Stimulated activated CD8-positive, alpha-beta memory T cell treated with anti-CD3 and anti-CD28 coated beads, Interleukin-12 subunit alpha, Interleukin-12 subunit beta, amount 100 ng/mL, for 24 hours (primary cell): ENCODE measurements around the gene KATNAL1.

Experiments used
- DNase-seq: peaks from one replicate; pipeline ENCODE4 v3.0.0-alpha.2; 2020; ENCODE audit errors: extremely low read depth

KATNAL1 gene

DNA sequence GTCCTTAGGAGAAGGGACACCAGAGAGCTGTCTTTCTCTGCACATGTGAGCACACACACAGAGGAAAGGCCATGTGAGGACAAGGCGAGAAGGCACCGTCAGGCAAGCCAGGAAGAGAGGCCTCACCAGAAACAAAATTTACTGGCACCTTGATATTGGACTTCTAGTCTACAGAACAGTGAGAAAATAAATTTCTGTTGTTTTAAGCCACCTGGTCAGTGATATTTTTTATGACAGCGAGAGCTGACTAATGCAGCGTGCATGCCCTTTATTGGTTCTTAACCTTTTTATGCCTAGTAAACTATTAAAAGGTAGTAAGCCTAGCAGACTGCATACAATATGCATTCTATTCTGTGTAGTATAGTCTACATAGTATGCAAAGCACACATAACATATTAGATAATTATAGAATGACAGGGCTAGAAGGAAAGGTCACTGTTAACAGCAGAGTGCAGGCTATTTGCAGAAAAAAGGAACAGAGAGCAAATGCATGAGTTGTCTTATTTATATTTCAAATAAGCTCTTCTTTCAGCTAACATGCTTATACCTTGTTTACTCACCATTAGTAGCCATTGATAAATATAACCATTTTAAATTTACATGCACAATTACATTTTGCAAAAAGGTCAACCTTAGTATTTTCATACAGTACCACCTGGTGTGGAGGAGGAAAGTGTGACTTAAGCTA is 25.2 kb upstream of the KATNAL1 start:
- DNase-seq = no peak

DNA sequence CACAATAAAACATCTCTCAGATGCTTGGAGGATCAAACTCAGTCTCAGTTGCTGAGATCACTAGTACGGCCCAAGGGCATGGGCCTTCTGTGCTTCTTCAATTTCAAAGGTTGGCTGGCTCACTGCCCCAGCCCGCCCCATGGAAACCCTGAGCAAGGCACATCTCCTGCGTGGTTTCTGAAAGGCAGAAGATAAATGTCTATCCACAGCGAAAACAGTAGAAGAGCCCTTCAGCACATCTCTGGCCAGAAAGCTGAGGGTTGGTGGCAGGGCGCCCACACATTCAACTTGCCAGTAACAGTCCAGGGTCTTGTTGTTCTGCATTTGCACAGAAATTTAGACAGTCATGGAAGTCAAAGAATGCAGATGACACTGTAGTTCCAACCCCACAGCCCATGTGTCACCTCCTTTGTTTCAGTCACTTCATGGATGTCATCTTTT is 24.0 kb upstream of the KATNAL1 start:
- DNase-seq = no peak

DNA sequence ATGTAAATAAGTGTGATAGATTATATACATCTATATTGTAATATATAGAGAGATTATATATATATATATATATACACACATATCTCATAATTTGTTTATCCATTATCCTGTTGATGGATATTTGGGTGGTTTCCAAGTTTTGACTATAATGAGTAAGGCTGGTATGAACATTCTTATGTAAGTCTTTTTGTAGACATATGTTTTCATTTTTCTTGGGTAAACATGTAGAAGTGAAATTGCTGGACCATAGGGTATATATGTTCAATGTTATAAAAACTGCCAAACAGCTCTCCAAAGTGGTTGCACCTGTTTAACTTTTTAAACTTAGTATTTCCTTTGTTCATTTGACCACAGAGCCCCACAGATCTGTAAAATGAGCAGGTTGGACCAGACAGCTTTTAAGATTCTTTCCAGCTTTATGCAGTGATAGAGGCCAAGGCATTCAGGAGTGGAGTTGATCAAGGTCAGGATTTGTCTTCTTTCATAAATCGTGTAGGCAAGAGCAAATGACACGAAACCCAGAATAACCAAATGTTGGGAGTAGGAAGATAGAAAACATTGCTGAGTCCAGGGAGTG is 21.7 kb upstream of the KATNAL1 start:
- no peak for DNase-seq

DNA sequence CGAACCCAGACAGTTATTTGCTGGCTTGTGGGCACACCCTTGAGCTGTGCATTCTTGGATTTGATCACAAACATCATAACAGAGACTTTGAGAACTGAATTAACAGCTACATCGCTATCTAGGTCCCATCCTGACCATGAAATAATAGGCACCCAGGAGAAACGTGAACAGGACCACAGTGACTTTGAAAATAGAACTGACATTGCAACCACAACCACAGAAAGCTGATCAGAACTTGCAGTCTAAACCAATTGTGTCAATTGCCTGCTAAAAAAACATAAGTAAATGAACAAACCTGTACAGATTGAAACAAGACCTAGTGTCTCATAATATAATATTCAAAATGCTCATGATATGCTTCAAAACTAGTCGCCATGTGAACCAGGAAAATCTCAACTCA is 18.3 kb upstream of the KATNAL1 start:
- no peak for DNase-seq

DNA sequence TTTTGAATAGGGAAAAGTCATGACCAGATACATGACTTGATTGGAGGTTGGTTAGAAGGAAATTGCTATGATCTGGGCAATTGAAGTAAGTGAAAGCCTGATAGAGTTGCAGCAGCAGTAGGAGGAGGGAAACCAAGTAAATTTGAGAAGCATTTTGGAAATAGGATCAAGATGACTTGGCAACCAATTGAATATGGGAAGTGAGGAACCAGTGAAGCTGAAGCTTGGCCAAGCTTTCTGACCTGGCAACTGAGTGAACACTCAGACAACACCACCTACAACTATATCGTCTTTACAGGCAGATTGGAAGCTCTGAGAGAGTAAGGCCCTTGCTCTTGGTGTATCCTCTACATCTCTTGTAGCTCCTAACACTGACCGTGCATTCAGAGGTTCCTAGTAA is 16.2 kb upstream of the KATNAL1 start:
- DNase-seq = no peak

DNA sequence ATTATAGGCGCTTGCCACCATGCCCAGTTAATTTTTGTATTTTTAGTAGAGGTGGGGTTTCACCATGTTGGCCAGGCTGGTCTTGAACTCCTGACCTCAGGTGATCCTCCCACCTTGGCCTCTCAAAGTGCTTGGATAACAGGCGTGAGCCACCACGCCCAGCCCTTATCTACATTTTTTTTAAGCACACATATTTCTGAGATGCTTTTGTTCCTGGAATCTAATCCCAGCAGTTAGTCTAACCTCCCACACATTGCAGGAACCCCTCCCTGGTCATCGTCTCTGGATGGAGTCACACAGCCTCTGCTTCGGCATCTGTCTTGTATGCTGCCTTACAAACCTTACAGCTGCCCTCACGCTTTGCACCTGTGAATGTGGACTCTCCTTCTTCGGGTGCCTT is 15.1 kb upstream of the KATNAL1 start:
- no peak for DNase-seq

DNA sequence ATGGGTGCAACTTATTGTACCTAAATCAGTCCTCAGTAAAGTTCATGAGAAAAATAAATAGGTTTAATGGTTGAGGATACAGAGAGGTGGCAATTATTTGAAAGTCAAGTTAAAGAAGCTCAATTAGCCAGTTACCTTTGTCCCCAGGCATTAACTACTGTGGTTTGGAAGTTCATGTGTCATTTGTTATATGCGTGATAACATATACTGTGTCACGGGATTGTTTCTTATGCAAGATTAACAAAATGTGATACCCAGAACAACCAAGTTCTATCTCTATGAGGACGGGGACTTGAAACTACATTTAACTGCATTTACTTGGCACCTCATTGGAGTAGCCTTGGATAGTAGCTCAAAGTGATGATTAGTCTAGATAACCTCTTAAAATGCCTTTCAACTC is 13.9 kb upstream of the KATNAL1 start:
- no peak for DNase-seq

DNA sequence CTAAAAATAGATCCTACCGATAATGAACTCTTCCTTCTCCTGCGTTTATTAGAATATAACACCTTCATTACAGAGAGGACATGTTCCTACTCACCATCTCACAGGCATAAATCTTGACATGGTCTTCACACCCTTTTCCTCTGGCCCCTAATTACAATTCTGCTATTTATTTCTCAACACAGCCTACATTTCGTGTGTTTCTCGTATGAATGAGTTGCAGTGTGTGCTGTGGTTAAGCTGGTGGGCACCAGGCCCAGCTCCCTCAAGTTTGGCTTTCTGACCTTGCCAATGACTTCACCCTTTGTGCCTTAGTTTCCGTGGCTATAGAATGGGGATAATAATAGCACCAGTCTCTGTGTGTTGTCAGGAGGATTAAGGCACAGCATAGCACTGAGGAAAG is 12.3 kb upstream of the KATNAL1 start:
- no peak for DNase-seq

DNA sequence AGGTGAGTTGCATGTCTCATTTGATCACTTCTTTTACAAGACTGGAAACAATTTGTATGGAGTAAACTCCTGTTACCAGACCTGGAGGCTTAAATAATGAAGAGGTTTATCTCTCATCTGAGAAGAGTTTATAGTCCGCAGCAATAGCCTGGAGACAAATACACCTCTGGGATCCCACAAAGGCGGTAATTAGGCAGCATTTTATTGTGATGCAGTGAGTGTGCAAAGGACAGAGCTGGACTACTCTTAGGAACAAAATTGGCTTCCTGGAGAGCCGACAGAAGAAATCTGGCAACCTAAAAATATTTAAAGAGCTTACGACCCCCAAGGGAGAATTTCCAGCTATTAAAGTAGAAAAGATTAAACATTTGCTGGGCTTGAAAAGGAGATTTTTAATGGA is 11.8 kb upstream of the KATNAL1 start:
- DNase-seq = no peak

DNA sequence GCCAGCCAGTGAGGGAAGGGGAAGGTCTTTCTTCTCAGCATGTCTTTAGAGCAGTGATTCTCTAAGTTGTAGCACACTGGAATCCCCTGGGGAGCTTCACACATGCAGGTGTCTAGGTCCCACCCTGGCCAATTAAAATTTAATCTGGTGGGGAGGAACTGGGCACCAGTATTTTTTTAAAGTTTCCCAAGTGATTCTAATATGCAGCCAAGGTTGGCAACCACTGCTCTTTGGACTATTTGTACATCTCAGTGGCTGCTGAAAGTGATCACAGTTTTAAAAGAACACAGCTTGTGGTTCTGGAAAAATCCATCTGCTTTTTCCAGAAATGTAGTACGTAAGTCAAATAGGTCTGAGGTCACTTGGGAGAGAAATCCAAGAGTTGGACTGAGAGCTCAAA is 10.7 kb upstream of the KATNAL1 start:
- no peak for DNase-seq

DNA sequence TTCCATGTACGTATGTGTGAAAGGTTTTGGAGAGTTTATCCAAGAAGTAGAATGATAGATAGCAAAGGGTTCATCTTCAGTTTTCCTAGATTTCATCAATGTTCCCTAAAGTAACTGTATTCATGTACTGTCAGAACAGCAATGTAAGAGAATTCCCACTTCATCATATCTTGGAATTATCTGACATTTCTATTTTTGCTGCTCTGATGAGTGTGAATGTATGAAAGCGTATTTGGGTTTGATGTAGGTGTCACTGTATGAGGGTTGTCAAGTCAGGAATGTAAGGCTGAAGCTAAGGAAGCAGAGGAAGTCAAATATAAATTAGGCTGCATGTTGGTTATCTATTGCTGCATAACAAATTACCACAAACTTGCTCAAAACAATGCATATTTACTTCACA is 7.2 kb upstream of the KATNAL1 start:
- no peak for DNase-seq

DNA sequence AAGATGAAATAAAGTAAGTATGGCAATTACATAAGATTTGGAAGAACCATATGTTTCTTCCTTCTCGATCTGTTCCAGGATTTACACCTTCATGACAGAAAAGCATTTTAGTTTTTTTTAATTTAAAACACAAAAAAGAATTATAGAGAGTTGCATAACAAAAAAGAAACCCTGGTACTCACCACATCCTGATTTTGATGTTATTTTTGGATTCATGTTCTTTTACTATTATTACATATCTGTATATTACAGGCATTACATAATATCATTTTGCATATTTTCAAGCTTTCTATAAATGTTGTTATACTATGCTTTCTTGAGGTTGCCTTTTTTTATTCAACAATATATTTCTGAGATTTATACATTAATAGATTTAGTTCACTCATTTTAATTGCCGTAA is 6.7 kb upstream of the KATNAL1 start:
- no peak for DNase-seq

DNA sequence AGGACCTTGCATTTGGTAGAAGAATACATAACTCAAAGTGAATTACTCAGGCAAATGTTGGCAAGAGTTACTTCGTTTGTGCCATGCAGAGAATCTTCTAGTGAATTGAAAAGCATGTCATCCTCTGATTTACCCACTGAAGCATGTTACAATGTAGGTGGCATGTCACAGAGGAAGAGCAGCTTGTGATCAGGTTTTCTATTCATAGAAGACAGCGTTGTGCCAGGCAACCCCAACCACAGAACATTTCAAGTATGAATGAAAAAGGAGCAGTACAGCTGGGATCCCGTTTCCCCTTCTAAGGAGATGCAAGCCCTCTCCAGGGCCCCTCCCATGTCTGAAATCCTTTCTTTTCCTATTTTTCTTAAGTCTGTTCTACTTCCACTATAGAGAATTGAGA is 6.0 kb upstream of the KATNAL1 start:
- no peak for DNase-seq

DNA sequence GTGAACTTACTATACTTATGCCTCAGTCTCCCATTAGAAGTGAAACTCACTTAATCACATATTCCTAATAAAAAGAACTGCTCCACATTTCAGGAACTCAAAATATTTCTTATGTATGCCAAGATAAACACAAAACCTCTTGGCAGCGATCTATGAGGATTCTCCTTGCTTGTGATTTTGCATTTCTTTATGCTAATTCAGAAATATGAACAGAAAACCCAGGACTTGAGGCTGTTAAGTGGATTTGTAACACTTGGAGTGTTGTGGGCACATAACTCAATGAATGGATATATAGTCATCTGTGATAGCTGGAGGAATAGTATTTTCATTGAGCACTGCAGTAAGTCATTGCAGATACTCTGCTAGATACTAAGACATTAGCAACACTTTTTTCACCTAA is 5.6 kb upstream of the KATNAL1 start:
- DNase-seq = no peak

DNA sequence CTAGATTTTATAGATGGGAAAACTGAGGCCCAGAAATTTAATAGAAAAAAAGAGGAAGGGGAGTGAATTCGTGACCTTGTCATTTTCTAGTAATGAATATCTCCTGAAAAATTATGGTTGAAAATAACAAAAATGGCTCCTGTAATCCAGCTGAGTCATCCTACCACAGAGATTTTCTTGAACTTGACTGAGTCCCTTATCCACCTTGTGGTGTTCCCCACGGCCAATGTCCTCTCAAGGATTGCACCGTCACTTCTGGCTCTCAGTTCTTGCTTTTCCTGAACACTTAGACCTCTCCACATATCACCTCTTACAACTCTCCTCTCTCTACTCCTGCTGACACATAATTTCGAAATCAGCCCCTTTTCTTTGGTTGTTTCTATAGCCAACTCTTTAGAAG is 1.2 kb upstream of the KATNAL1 start:
- DNase-seq = no peak

DNA sequence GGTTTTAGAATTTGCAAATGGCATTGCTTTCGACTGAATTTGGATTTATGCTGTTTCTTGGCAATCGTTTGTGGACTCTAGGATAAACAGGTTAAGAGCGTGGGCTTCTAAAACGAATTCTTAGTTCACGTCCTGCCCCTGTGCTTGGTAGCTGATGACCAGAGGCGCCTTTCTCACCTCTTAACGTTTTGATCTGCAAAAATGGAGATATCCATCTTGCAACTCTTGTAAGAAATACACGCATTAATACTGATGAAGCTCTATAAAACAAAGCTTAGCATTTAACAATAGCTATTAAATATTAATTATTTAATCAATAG is 580 bp upstream of the KATNAL1 start:
- DNase-seq = no peak

DNA sequence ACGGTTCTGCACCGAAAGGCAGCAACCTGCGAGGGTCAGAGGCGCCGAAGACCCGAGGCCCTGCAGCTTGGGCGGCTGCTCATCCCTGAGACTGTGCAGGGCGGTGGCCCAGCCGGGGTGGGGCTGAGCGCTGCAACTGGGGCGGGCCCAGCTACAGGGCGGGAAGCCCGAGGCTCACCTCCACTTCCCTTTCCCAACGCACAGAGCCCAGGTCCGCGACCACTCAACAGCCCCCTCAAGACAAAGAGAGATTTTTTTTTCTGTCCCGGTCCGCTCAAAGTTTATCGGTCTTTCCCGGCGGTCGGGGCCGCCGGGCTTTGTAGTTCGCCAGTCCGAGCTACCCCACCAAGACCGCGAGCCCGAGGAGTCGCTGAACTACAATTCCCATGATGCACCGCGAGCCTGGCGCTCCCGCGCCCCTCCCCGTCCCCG is 573 bp downstream of the KATNAL1 start:
- DNase-seq = peak; percentile 69

DNA sequence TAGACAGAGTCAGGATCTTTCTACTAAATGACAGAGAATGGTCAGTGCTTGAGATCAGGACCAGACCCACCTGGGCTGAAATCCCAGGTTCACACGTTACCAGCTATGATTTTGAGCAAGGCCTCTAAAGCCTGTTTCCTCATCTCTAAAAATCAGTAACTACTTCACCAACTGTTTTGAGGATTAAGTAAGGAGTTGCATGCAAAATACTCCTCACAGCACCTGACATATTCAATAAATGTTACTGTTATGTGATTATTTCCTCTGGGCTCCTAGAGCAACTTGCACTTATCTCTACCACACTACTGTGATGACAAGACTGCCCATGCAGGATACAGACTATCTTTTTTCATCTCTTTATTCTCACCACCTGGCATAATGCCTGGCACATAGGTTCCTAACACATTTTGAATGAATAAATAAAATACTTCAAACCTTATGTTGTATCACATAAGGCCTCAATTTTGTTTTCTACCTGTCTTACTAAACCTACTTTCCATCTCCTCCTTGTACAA is 1.8 kb downstream of the KATNAL1 start:
- no peak for DNase-seq

DNA sequence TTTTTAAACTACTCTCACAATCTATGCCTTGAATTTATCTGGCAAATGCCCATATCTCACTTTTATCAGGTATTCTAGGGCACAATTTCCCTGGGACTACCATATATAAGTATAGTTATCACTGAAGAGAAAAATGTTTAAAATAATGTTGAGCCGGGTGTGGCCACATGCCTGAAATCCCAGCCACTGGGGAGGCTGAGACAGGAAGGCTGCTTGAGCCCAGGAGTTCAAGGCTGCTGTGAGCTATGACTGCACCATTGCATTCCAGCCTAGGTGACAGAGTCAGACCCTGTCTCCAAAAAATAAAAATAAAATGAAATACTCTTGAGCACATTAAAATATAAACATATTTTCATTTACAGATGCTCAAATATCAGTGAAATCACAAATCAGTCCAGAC is 4.1 kb downstream of the KATNAL1 start:
- no peak for DNase-seq

DNA sequence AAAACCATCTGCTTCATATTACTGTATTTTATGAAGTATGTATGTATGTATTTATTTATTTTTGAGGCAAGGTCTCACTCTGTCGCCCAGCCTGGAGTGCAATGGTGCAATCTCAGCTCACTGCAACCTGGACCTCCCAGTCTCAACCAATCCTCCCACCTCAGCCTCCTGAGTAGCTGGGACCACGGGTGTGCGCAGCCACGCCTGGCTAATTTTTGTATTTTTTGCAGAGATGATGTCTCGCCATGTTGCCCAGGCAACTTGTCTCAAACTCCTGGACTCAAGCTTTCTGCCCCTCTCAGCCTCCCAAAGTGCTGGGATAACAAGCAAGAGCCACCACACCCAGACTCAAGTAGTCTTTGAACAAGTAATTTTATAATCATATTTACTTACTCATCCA is 5.5 kb downstream of the KATNAL1 start:
- no peak for DNase-seq

DNA sequence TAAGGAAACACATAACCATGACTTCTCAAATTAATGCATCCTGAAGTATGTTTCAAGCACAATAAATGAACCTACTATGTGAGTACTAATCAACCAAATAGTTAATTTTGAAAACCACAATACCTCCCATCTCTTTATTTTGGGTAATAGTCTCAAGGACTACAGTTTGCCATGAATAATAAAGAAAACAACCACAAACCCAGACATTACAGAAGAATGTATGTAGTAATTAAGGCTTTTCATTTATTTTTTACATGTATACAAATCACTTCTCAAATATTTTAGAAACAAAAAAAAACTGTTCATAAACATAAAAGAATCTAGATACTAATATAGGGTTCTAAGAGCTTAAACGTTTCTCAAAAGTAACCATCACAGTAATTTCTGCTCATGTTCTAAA is 6.8 kb downstream of the KATNAL1 start:
- no peak for DNase-seq

DNA sequence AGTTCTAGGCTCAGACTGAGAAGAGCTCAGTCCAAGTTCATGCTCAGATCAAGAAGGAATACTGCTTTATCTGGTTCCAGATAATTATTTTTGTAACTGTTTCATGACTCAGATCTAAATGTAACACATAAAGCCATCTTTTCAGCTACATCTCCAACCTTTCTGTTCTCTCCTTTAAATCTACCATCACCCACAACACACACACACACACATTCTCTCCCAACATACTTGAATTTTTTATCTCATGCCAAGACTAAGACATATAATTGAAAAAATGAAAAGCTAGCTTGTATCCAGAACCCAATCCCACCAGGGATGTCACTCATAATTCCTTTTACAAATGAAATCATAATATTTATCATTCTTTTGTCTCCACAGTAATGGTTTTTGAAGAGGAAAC is 7.6 kb downstream of the KATNAL1 start:
- no peak for DNase-seq

DNA sequence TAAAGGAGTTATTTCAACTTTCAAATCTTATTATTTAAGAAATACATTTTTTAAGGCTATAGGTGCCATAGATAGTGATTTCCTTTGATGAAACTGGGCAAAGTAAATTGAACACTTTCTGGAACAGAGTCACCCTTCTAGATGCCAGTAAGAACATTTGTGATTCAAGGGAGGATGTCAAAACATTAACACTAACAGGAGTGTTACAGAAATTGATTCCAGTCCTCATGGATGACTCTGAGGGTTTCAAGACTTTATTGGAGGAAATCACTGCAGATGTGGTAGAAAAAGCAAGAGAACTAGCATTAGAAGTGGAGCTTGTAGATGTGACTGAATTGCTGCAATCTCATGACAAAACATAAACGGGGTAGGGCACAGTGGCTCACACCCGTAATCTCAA is 12.2 kb downstream of the KATNAL1 start:
- DNase-seq = no peak

DNA sequence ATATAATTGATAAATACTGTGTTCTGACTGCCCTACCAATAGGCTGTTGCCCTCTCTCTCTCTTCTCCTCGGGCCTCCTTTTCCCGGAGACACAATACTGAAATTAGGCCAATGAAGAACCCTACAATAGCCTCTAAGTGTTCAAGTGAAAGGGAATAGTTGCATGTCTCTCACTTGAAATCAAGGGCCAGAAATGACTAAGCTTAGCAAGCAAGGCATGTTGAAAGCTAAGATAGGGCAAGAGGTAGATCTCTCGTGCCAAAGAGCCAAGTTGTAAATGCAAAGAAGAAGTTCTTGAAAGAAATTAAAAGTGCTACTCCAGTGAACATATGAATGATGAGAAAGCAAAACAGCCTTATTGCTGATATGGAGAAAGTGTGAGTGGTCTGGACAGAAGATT is 13.3 kb downstream of the KATNAL1 start:
- DNase-seq = no peak
